Stimulated activated CD8-positive, alpha-beta memory T cell treated with anti-CD3 and anti-CD28 coated beads, Interleukin-7, amount 100 ng/mL, for 1 hour (primary cell): ENCODE measurements around the gene RFX2.
"Not testable (repeated sequence)": the region's sequence is repeated elsewhere in the genome, so short reads cannot be mapped to it uniquely, and the experiment has no call there.

ENCODE experiments used
- DNase-seq, 2 donors: peaks; one replicate each; pipeline ENCODE4 v3.0.0-alpha.2; 2020; ENCODE audit warnings: low read depth in 2 of 2

The RFX2 gene

GRCh38 chr19:5971714-5972354 lies 138.5 kb downstream of the RFX2 start:
- DNase-seq = no peak

- no peak for DNase-seq
These were observed 140.8 kb downstream of the RFX2 start for GRCh38 chr19:5969476-5969875.

DNA sequence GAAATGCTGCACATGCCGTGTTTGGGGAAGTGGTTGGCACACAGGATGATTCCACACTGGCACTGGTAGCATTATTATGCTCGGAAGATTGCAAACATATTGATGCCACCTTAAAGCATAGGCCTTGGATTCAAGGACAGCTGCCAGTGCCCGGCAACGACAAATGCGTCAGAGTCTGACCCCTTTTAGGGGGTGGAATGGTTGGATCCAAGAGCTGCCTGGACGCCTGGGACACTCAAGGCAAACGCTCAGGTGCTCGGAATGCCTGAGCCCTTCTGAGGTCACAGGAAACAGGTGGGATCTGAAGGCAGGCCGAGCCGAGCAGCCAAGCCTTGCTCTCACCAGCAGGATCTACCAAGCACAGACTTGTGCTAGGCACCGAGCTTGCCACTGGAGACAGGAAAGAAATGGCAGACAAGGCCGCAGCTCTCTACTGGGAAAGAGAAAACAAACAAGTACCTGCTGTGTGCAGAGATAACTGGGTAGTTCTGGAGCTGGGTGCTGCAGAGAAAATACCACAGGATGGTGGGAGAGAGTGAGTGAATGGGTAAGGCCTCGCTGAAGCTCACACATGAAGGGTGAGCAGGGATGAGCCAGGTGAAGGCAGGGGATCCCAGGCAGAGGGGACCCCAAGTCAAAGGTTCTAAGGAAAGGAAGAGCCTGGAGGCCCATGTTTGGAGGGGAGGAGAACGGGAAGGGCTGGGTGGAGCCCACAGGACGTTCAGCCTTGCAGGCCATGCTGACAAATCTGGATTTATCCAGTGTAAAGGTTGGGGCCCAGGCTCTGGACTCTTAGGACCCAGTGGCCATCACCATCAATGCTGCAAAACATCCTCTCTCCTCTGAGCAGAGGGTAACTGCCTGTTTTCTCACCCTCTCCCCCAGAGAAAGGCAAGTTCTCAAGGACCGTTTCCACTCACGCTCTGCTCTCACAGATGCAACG lies 141.6 kb downstream of the RFX2 start:
- DNase-seq = no peak

GRCh38 chr19:5967994-5968430 lies 142.3 kb downstream of the RFX2 start:
- peak; percentile 25 to 33 for DNase-seq

- no peak for DNase-seq
These were observed 142.7 kb downstream of the RFX2 start for GRCh38 chr19:5967571-5967970.

- DNase-seq = no peak
These were observed 143.4 kb downstream of the RFX2 start for GRCh38 chr19:5966941-5967340.

DNA sequence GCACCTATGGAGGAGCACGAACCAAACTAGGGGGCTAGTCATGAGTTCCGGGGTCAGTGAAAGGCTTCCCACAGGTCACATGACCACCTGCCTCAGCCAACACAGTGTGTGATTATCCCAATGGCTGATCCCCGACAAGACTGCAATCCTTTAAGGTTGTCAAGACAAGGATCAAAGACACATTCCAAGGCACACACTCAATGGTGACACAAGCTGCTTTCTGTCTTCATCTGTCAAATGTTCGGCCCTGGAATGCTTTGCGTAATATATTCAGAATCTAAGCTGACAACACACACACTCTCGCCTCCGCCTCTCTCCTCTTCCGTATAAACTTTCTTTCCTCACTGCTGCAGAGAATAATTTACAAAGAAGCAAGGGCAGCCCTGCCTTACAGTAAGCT lies 144.1 kb downstream of the RFX2 start:
- DNase-seq = no peak

DNA sequence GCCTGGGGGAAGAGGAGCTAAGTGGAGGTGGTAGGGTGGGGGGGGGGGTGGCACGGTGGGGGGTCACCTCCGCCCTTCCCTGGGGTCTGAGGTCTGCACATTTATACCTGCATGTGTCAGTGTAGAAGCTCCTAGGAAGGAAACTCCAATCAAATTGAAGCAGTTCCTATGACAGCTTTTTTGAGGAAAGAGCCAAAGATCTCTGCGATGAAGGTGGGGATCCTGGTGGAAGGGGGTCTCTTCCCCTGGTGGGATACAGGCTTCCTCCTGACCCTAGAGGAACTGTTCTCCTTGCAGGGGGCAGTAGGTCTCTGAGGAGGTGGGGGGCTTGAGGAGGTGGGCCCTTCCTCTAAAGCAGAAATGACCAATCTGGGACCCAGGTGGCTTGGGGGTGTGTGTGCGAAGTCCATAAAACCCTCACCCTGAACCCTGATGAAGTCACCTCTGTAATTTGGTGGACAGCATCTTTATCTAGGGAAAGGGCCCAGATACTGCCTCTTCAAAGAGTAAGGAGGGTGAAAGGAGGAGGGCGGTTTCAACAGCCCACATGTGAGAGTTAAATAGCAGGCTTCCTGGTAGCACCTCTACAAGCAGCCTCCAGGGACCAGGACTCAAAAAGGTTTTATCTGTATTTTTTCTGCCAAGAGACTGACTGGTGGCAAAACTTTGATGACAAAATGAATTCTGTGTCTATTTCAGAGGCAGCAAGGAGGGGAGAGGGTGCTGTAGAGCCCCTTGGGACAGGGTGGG lies 145.3 kb downstream of the RFX2 start:
- no peak for DNase-seq

DNA sequence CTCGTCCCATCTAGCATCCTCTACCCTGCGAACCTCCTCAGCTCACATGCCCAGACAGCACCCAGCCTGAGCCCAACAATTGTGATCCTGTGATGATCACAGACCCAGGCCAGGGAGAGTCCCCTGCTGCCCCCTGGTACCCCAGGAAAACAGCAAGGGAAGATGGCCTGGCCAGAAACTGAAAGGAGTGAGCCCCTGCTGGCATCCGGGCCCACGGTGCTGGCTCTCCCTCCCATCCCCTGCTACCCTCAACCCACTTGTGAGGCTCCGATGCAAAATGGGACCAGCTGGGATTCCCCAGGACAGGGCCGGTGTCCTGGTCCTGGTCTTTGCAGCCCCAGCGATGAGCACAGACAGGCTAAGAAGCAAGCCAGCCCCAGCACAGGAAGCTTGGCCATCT lies 146.4 kb downstream of the RFX2 start:
- DNase-seq = no peak

DNA sequence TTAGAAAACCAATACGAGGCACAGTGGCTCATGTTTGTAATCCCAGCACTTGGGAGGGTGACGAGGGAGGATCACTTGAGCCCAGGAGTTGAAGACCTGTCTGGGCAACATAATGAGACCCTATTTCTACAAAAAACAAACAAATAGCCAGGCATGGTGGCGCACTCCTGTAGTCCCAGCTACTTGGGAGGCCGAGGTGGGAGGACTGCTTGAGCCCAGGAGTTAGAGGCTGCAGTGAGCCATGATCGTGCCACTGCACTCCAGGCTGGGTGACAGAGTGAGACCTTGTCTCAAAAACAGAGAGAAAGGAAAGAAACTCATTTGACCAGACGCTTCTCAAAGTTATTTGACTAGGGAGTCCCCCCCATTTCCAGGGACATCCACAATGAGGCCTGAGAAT lies 147.0 kb downstream of the RFX2 start:
- not testable (repeated sequence) for DNase-seq

DNA sequence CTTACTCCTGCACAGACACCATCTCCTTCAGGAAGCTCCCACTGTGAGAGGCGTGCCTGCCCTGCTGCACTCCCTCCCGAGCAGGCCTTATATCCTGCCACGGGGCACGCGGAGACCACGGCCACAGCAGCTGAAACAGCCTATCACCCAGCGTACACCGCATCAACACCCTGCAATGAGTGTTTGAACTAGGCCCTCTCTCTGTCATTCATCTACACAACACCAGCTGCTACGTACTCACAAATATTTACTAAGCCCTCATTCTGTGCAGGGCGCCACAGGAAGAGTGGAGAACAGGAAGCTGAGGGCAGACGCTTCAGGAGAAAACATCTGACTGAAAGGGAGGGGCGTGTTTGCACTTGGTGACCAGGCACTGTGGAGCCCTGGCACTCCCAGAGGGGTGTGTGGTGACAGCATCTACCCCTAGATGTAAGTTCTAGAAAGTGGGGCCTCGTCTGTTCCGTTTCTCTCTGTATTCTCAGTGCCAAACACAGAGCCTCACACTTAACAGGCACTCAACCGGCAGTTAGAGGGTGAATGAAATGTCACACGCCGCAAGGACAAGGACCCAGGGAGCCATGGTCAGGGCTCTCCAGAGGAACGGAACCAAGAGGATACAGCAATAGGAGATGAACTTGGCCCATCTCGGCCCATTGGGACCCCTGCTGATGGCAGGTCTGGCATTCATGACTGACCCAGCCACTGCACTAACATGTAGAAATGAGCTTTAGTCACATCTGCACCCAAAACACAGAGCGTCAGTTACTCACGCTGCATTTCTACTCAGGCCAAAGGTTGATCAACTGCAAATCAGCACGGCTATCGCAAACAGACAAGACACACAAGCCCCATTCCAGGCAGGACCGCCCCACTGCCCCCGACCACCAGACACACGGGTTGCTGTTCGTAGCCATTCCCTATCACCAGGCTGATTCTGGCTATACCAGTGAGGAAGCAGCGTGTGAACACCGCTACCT lies 148.0 kb downstream of the RFX2 start:
- DNase-seq = peak; percentile 42 to 49

DNA sequence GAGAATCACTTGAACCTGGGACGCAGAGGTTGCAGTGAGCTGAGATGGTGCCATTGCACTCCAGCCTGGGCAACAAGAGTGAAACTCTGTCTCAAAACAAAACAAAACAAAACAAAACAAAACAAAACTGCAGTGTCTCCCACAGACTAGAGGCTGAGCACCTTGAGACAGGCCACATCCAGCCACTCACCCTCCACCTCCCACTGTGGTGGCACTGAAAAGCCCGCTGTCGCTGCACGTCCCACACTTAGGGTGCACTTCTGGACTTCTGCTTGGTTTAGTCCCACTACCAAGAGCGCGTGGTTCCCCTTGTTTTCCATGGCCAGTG lies 148.7 kb downstream of the RFX2 start:
- DNase-seq = not testable (repeated sequence)

- DNase-seq = no peak
These were observed 150.0 kb downstream of the RFX2 start for GRCh38 chr19:5960005-5961001.

DNA sequence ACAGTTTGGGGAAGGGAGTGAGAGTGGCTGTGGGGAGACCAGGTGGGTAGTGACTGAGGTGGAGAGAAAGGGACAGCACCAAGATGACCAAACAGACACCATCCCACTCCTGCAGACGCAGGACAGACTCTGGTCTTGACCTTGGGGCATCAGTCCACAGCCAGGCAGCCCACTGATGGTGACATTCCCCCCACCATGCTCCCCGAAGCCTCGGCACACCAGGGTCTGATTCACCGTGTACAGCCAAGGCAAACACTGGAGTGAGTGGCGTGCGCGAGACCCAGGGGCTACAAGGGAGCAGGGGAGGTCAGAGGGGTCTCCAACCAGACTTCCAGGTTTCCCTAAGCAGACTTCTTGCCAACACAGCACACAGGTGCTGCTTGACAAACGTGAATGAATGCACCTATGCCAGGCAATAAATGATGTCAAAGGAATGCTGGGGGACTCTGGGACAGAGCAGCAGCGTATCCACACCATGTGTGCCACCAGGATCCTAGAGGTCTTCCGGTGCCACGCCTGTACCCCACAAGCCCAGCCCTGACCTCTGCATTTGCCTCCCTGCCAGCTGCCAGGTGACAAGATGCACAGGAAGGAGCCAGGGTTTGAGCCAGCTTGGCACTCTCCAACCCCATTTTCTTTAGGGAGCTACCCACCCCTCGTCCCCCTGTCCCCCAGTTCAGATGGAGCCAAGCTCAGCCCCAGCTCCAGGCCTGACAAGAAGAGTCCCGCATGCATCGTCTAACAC lies 150.9 kb downstream of the RFX2 start:
- no peak for DNase-seq

DNA sequence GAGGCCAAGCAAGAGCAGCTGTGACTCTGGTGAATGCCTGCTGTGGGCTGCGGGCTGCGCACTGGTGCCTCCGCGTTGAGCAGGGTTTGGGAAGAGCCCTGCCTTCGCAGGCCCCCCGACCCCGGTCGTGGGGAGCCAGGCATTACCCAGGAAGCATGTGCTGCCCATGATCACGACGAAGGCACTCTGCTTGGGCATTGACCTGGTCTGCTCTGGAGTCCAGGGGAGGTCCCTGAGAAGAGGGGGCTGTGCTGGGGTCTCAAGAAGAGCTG lies 151.5 kb downstream of the RFX2 start:
- DNase-seq = no peak

GRCh38 chr19:5958074-5958850 lies 152.0 kb downstream of the RFX2 start:
- DNase-seq = no peak

DNA sequence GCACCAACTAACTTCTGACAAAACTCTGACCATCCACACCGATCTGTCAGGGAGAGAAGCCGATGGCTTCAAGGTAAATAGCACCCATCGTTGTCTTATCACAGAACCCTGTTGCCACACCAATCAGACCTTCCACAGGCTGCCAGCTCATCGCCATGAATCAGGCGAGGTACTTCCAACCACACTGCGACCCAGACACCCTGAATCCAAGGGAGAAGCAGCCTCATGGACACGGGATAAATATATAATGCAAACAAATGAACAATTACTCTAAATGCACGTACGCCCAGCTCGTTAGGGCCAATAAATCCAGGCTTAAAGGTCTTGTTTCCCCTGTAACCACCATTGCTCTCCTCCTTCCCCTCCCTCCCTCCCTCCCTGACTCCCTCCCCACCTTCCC lies 153.1 kb downstream of the RFX2 start:
- DNase-seq = no peak

DNA sequence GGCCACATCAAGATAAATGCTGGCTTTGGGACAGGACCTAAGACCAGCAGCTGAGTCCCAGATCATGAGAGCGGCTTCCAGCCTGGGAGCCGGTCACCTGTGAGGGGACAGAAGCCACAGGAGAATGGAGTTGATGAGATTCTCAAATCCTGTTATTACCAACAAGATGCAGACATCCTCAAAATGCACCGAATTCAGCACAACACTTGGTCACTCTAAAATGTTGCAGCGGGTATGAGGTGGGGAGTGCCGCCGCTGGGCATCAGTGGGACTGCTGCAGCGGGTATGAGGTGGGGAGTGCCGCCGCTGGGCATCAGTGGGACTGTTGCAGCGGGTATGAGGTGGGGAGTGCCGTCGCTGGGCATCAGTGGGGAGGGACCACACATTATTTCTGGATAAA lies 153.6 kb downstream of the RFX2 start:
- no peak for DNase-seq

DNA sequence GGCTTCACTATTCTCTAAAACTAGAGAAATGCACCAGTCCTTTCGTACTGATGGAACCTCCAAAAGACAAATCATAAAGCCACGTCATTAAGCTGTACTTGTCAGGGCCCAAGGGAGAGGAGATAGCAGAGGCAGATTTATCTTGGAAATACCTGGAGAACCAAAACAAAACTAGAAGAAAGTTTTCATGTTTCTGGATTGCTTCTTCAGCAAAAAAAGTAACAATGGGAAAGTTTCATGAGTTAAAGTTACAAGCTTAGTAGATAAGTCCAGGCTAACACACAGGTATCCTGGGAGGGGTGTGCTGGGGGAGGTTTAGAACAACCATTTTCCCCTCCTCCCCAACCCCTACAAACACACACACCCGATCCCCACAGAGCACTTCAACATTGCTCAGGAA lies 154.0 kb downstream of the RFX2 start:
- no peak for DNase-seq
